Activated CD4-positive, alpha-beta memory T cell treated with anti-CD3 and anti-CD28 coated beads, Interleukin-2, amount 10 ng/mL, durations not matched to agents 7 days and 5 days (primary cell): ENCODE results near the gene RNF220. TPM values are rescaled to one million over a fixed set of nuclear protein-coding genes. Genes with fewer than 3 reads are reported as not detected.
"Not testable (repeated sequence)": the region's sequence is repeated elsewhere in the genome, so short reads cannot be mapped to it uniquely, and the experiment has no call there.

ENCODE experiments used
- CTCF ChIA-PET: fragments of 350-600 bp; sonication (Branson Sonifier 250); formaldehyde crosslinking; loops from one replicate; lab custom pipeline; 2021; ENCODE audit warnings: antibody characterized with exemption, inconsistent platforms; lab: Charles Lee
- POLR2A ChIA-PET: fragments of 350-600 bp; sonication (Branson Sonifier 250); formaldehyde crosslinking; loops from one replicate; lab custom pipeline; 2021; ENCODE audit warnings: antibody characterized with exemption; lab: Charles Lee
- DNase-seq: peaks from one replicate; pipeline ENCODE4 v3.0.0-alpha.2; 2020
- H3K27ac Mint-ChIP-seq: one replicate; pipeline ENCODE4 v1.8.0; 2021; ENCODE audit warnings: mild to moderate bottlenecking, mixed read lengths
- H3K27me3 Mint-ChIP-seq: one replicate; pipeline ENCODE4 v1.8.0; 2021; ENCODE audit warnings: mixed read lengths
- H3K36me3 Mint-ChIP-seq: one replicate; pipeline ENCODE4 v1.8.0; 2021; ENCODE audit warnings: low read depth, mixed read lengths
- H3K4me1 Mint-ChIP-seq: one replicate; pipeline ENCODE4 v1.8.0; 2021; ENCODE audit warnings: mixed read lengths
- H3K4me3 Mint-ChIP-seq: one replicate; pipeline ENCODE4 v1.8.0; 2021; ENCODE audit warnings: mild to moderate bottlenecking, mixed read lengths
- H3K9me3 Mint-ChIP-seq: one replicate; pipeline ENCODE4 v1.8.0; 2021; ENCODE audit warnings: mixed read lengths
- total RNA-seq, 2 experiments: library from RNA; stranded (reverse); gene quantifications; one replicate each; pipeline ENCODE4 v1.2.3, GENCODE V29; 2021

Gene RNF220
- total RNA-seq, 2 experiments from 2014 or later = 69.0 to 70.7 TPM

DNA sequence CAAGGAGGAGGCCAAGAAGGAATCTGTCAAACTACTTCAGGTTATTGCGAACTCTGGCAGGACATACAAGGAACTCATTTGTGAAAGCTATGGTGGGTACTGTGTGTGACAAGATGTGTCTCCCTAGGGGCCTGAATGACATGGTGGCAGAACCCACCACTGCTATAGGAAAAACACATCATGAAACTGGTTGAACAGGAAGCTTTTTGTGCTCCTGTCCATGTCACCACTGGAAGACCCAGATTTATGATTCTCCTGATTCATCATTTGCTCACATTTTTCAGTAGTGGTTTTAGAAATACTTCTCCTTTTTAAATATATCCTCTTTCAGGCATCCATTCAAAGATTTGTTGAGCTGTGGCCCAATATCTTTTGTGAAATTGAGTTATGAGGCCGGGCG lies 293.1 kb downstream of the RNF220 start:
- H3K36me3 Mint-ChIP-seq = no peaks in the 10 kb centered on the region
- H3K4me3 Mint-ChIP-seq = no peak overlapping the region
- ChIA-PET POLR2A (no interaction called here), CTCF (interaction anchor here (1.2 to 2.9 kb wide), 3 partner anchors 8 to 605 kb away, joined by 3 to 16 read pairs (median 3); no protein-coding TSS in a partner anchor)
- H3K4me1 Mint-ChIP-seq = peaks cover 20% of the 10 kb centered on the region
- no peaks in the 10 kb centered on the region for H3K27me3 Mint-ChIP-seq
- H3K27ac Mint-ChIP-seq = no peak overlapping the region
- DNase-seq = no peak
- no peaks in the 10 kb centered on the region for H3K9me3 Mint-ChIP-seq

DNA sequence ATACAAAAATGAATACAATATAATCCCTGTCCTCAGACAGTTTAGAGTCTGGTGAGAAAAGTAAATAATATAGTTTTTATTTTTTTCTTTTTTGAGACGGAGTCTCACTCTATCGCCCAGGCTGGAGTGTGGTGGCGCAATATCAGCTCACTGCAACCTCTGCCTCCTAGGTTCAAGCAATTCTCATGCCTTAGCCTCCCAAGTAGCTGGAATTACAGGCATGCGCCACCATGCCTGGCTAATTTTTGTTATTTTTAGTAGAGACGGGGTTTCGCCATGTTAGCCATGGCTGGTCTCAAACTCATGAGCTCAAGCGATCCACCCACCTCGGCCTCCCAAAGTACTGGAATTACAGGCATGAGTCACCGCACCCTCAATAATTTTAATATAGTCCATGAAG lies 294.3 kb downstream of the RNF220 start:
- POLR2A ChIA-PET, H3K36me3 Mint-ChIP-seq, H3K4me3 Mint-ChIP-seq, H3K27me3 Mint-ChIP-seq, H3K9me3 Mint-ChIP-seq, H3K27ac Mint-ChIP-seq, DNase-seq: not testable (repeated sequence)
- peaks cover 18% of the 10 kb centered on the region for H3K4me1 Mint-ChIP-seq
- CTCF ChIA-PET = interaction anchor here (1.1 kb wide), 1 partner anchor 128 kb away, joined by 3 read pairs; no protein-coding TSS in a partner anchor

DNA sequence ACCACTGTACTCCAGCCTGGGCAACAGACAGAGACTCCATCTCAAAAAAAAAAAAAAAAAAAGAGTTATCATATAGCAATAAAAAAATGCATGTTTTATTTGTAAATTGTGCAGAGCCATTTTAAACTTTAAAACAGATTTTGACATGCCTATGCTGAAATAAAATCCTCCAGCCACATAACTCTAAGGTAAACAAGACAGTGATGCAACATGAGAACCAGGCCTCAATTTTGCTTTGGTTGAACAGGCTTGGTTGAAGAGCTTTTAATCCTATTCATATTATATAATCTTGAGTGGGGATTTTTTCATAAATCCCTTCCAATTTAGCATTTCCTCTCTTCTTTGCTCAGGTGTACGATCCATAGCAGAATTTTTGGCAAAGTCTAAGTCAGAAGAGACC lies 295.5 kb downstream of the RNF220 start:
- no peak for DNase-seq
- no peak overlapping the region for H3K4me3 Mint-ChIP-seq
- ChIA-PET CTCF (interaction anchor here (0.6 to 1.1 kb wide), 2 partner anchors 129 to 1032 kb away, joined by 3 read pairs; no protein-coding TSS in a partner anchor), POLR2A (no interaction called here)
- no peaks in the 10 kb centered on the region for H3K27me3 Mint-ChIP-seq
- H3K27ac Mint-ChIP-seq = no peak overlapping the region
- peaks cover 18% of the 10 kb centered on the region for H3K4me1 Mint-ChIP-seq
- no peaks in the 10 kb centered on the region for H3K36me3 Mint-ChIP-seq
- no peaks in the 10 kb centered on the region for H3K9me3 Mint-ChIP-seq

DNA sequence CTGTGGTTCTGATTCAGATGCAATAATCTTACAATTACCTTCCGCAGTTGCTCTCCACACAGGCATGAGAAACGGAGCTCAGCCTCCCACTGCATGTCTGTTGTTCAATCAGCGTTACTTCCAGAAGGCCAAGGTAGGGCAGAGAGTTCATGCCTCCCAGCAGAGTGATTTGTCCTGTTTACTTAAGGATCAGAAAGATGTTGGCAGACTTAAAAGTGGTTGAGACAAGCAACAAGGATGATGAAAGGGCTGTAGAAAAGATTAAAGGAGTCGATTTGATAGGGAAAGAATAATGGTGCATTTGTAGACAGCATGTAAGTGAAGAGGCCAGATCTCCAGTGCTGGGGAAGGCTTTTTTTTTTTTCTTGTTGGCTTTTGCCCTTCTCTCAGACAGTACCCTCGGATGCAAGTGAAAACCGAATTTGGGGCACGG lies 296.1 kb downstream of the RNF220 start:
- CTCF ChIA-PET = interaction anchor here (0.6 kb wide), 1 partner anchor 1031 kb away, joined by 3 read pairs; no protein-coding TSS in a partner anchor
- DNase-seq = no peak
- Mint-ChIP-seq H3K27me3 (peaks cover 2% of the 10 kb centered on the region), H3K4me1 (peaks cover 16% of the 10 kb centered on the region), H3K27ac (no peak overlapping the region), H3K4me3 (no peak overlapping the region), H3K9me3 (no peaks in the 10 kb centered on the region), H3K36me3 (no peaks in the 10 kb centered on the region)
- POLR2A ChIA-PET = no interaction called here

Other genes starting within 250 kb of the RNF220 start
- 10 to 100 TPM; 39.6 to 40.2 TPM for gene DMAP1, start 191.8 kb upstream of the RNF220 start, total RNA-seq
- 10 to 100 TPM; 21.4 to 22.9 TPM for gene ERI3, start 50.0 kb upstream of the RNF220 start, total RNA-seq